Measurements from ENCODE around the gene CAB39. TPM values are rescaled to one million over a fixed set of nuclear protein-coding genes. Genes with fewer than 3 reads are reported as not detected.

CAB39 gene
- total and polyA plus RNA-seq, 2 of the 8 experiments (the other 6 are each of a cell fraction or from before 2014, with no cell fraction given), result 16.4 to 50.5 TPM

DNA sequence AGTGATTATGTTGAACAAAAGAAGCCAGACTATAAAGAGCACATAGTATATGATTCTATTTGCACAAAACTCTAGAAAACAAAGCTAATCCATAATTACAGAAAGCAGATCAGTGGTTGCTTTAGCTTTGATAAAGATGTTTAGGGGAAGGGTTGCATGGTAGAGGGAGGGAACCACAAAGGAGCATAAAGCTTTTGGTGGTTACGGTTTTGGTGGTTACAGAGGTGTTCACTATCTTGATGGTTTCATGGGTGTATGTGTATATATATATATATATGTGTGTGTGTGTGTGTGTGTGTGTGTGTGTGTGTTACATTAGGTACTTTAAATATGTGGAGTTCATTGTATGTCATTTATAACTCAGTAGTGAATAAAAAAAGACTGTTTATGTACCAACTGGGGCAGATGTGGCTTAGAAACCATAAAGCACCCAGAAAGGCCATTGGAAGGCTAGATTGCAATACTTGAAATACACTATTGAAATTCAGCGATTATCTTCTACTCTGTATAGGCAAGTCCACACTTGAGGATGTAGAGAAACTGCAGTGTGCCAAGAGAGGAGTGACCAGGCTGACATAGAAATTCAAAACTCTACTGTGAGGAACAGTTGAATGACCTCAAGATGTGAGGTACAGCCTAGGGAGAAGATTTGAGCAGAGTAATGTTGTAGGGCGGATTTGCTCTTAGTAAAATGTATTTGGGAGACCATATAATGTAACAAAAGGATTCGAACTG is 60.6 kb downstream of the CAB39 start:
- DNase-seq (ENCODE audit: low read depth in 1 of 2, low spot score in 2 of 2), result no peak
- Histone ChIP-seq H3K27me3 (replicated peaks in 1 of 4; ENCODE audit: control insufficient read depth in 3 of 4, extremely low read depth in 1 of 4, insufficient read depth in 3 of 4, low read length in 3 of 4) (no peaks in the 10 kb centered on the region; a peak in 1 of 7 replicates), H2AFZ (ENCODE audit: low read length) (no peak overlapping the region), H3K79me1 (ENCODE audit: low read depth, low read length) (no peaks in the 10 kb centered on the region; the same call in 1 of the 2 replicates), H2BK20ac (ENCODE audit: low read length) (no peak overlapping the region), H2BK120ac (replicated peaks; ENCODE audit: low read depth, low read length) (no peak overlapping the region), H3K4me1 (replicated peaks in 1 of 4; ENCODE audit: control insufficient read depth in 3 of 4, insufficient read depth in 4 of 4, low read length in 3 of 4) (no peaks in the 10 kb centered on the region), H3K27ac (ENCODE audit: low read depth, low read length) (no peak overlapping the region), H3K18ac (ENCODE audit: extremely low read depth, low read length) (no peak overlapping the region), H3K4me3 (ENCODE audit: extremely low read depth in 1 of 4, insufficient read depth in 2 of 4, low read depth in 3 of 4, low read length in 4 of 4) (no peak overlapping the region), H3K23ac (ENCODE audit: insufficient read length) (no peak overlapping the region), H3K4ac (replicated peaks; ENCODE audit: insufficient read length, low read depth, low read length) (no peak overlapping the region), H2BK12ac (ENCODE audit: low read depth, low read length) (no peak overlapping the region), H3K9me3 (ENCODE audit: insufficient read depth in 2 of 2, low read depth in 1 of 2, low read length in 1 of 2) (no peaks in the 10 kb centered on the region), H3K36me3 (ENCODE audit: control insufficient read depth in 2 of 4, insufficient read depth in 4 of 4, low read length in 3 of 4) (no peaks in the 10 kb centered on the region), H4K91ac (replicated peaks; ENCODE audit: insufficient read length, low read length) (no peak overlapping the region), H3K4me2 (ENCODE audit: insufficient read depth in 1 of 2, low read depth in 2 of 2, low read length in 2 of 2) (no peak overlapping the region), H3K23me2 (ENCODE audit: low read depth, low read length) (0 out of 2 replicates have a peak, but pooled peaks cover 2% of the 10 kb centered on the region), H4K8ac (ENCODE audit: extremely low read depth, insufficient read depth, low read length) (no peak overlapping the region), H3K56ac (replicated peaks; ENCODE audit: insufficient read length, low read depth, low read length) (no peak overlapping the region), H2AK5ac (ENCODE audit: low read depth, low read length) (no peak overlapping the region), H3K14ac (ENCODE audit: insufficient read length) (no peak overlapping the region), H4K20me1 (replicated peaks in 1 of 2; ENCODE audit: control insufficient read depth in 1 of 2, insufficient read depth in 2 of 2, low read length in 2 of 2) (peaks cover 0 to 2% of the 10 kb centered on the region in 2 experiments), H3K79me2 (ENCODE audit: control insufficient read depth in 1 of 2, insufficient read depth in 2 of 2, low read length in 2 of 2) (peaks cover 0 to 12% of the 10 kb centered on the region in 2 experiments; a peak in 2 of 4 replicates), H2BK5ac (ENCODE audit: low read depth, low read length) (no peak overlapping the region), H3K9ac (replicated peaks in 1 of 4; ENCODE audit: extremely low read depth in 1 of 4, low read depth in 3 of 4, low read length in 3 of 4) (no peak overlapping the region), H2BK15ac (ENCODE audit: low read length) (no peak overlapping the region), H4K5ac (ENCODE audit: insufficient read length, low read depth, low read length) (no peak overlapping the region)
- 88% methylated on average over 4 of the region's 4 CpGs; no CpG with 5 or more reads in 1 of the 2 experiments for WGBS, 2 experiments (ENCODE audit: extremely low coverage in 1 of 2, insufficient coverage in 1 of 2, insufficient read length in 1 of 2, insufficient replicate concordance in 2 of 2, low coverage in 1 of 2, low lambda C conversion rate in 2 of 2, missing lambda C conversion rate in 1 of 2)
- no peak for FAIRE-seq
- ChIA-PET POLR2A (ENCODE audit: partially characterized antibody) (no interaction called here), CTCF (ENCODE audit: partially characterized antibody) (interaction anchor here (0.5 to 1.6 kb wide), 7 partner anchors 10 to 253 kb away, joined by 3 to 5 read pairs (median 3); no protein-coding TSS in a partner anchor)
- TF ChIP-seq SAP30 (IDR thresholded peaks at IDR 0.05; ENCODE audit: insufficient read depth, insufficient replicate concordance, low read length) (no peak), CBX5 (IDR thresholded peaks at IDR 0.05; ENCODE audit: low read depth, low read length) (no peak), HDAC2 (IDR thresholded peaks at IDR 0.05; ENCODE audit: borderline replicate concordance in 1 of 2, low read depth in 2 of 2, low read length in 2 of 2) (no peak), ZNF274 (IDR thresholded peaks at IDR 0.05; ENCODE audit: borderline replicate concordance, extremely low read depth, low read length) (no peak), CHD1 (IDR thresholded peaks at IDR 0.05; ENCODE audit: low read depth, low read length) (no peak), CHD2 (IDR thresholded peaks at IDR 0.05; ENCODE audit: low read length) (no peak), POLR2A (IDR thresholded peaks at IDR 0.05; ENCODE audit: control extremely low read depth in 1 of 2, low read depth in 2 of 2, low read length in 2 of 2) (no peak), EZH2 (IDR thresholded peaks at IDR 0.05; ENCODE audit: low read depth, low read length, severe bottlenecking) (no peak), BACH1 (IDR thresholded peaks at IDR 0.05; ENCODE audit: low read length) (no peak)
- TF ChIP-seq, protein P1, sequence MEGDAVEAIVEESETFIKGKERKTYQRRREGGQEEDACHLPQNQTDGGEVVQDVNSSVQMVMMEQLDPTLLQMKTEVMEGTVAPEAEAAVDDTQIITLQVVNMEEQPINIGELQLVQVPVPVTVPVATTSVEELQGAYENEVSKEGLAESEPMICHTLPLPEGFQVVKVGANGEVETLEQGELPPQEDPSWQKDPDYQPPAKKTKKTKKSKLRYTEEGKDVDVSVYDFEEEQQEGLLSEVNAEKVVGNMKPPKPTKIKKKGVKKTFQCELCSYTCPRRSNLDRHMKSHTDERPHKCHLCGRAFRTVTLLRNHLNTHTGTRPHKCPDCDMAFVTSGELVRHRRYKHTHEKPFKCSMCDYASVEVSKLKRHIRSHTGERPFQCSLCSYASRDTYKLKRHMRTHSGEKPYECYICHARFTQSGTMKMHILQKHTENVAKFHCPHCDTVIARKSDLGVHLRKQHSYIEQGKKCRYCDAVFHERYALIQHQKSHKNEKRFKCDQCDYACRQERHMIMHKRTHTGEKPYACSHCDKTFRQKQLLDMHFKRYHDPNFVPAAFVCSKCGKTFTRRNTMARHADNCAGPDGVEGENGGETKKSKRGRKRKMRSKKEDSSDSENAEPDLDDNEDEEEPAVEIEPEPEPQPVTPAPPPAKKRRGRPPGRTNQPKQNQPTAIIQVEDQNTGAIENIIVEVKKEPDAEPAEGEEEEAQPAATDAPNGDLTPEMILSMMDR (IDR thresholded peaks at IDR 0.05; ENCODE audit: control extremely low read depth in 1 of 3, insufficient read depth in 1 of 3, low read depth in 1 of 3, low read length in 3 of 3), result no peak

All from H1 (cell line).